ENCODE results near the gene CRIP2.
A peak's percentile ranks its signal among the peaks of the same experiment; 100 is the strongest.

GRCh38 chr14:105448706-105449111 lies 25.9 kb upstream of the CRIP2 start:
- peak; percentile 80 for TF ChIP-seq CTCF (IDR thresholded peaks at IDR 0.05; ENCODE audit: low read depth, low read length, poor library complexity, severe bottlenecking)
- no peak for TF ChIP-seq EZH2phosphoT487 (IDR thresholded peaks at IDR 0.05; ENCODE audit: borderline replicate concordance, low read length)
